HCT116 (cell line): ENCODE data around the gene PRR23E. TPM values are rescaled to one million over a fixed set of nuclear protein-coding genes. Genes with fewer than 3 reads are reported as not detected.

Experiments used
- ATAC-seq: fragments of 200-7000 bp; cut with Tn5 transposase; 2 replicates; pipeline ENCODE4 v1.9.1; 2020; ENCODE audit warnings: mild to moderate bottlenecking, moderate library complexity
- BruUV-seq: library from RNA; stranded (reverse); fragments of 400-500 nt; replicated peaks from 2 replicates; lab custom pipeline; 2021; lab: Mats Ljungman, UMichigan
- CTCF ChIA-PET: fragments of 300-600 bp; sonication (Branson Sonifier 250); formaldehyde crosslinking; loops from one replicate; lab custom pipeline; 2021; ENCODE audit warnings: antibody characterized with exemption; lab: Charles Lee
- POLR2A ChIA-PET: fragments of 300-600, 350-600 bp; sonication (Branson Sonifier 250); formaldehyde crosslinking; loops from one replicate; lab custom pipeline; 2021; ENCODE audit warnings: antibody characterized with exemption; lab: Charles Lee
- RAD21 ChIA-PET, 2 experiments: fragments of 300-600 bp; sonication (Branson Sonifier 250); formaldehyde crosslinking; loops; one replicate each; lab custom pipeline; 2023; ENCODE audit warnings: low total read pairs in 2 of 2; ENCODE audit not compliant: uncharacterized antibody in 2 of 2, unreplicated experiment in 2 of 2, low non-redundant PET in 1 of 2; lab: Charles Lee
- DNase-seq: peaks from one replicate; pipeline ENCODE4 v3.0.0-alpha.2; 2010; ENCODE audit warnings: low read depth, low spot score
- H2AFZ ChIP-seq: fragments of 200-600 bp; shearing (Covaris generic), sonication (generic); 2 replicates; pipeline ENCODE4 v1.6.1; 2017; ENCODE audit warnings: low read depth, mixed run types, mixed read lengths, antibody characterized with exemption, low read length; ENCODE audit not compliant: poor library complexity, severe bottlenecking
- H3K27ac ChIP-seq: 2 replicates; pipeline ENCODE4 v1.5.1; 2012; ENCODE audit warnings: low read depth, low read length
- H3K27me3 ChIP-seq: fragments of 200-600 bp; sonication (generic); 2 replicates; pipeline ENCODE4 v1.6.1; 2016; ENCODE audit warnings: mixed run types, low read length, mixed read lengths; ENCODE audit not compliant: insufficient read depth
- H3K36me3 ChIP-seq, 2 experiments: fragments of 200-500 bp in 1 of 2; fragments of 200-600 bp in 1 of 2; sonication (Bioruptor generic) in 1 of 2; sonication (generic) in 1 of 2; 2 replicates each; pipeline versions ENCODE4 v1.5.1 to v1.6.1; 2014 to 2016; ENCODE audit warnings: low read length in 2 of 2, inconsistent platforms in 1 of 2, mixed read lengths in 1 of 2, mixed run types in 1 of 2; ENCODE audit not compliant: insufficient read depth in 2 of 2, control insufficient read depth in 1 of 2
- H3K4me1 ChIP-seq, 2 experiments: fragments of 200-600 bp in 1 of 2; sonication (generic) in 1 of 2; 2 replicates each; pipeline versions ENCODE4 v1.5.1 to v1.6.1; 2012 to 2017; ENCODE audit warnings: low read length in 2 of 2, inconsistent platforms in 1 of 2, mild to moderate bottlenecking in 1 of 2, mixed read lengths in 1 of 2, mixed run types in 1 of 2, moderate library complexity in 1 of 2; ENCODE audit not compliant: insufficient read depth in 2 of 2, control insufficient read depth in 1 of 2
- H3K4me2 ChIP-seq: fragments of 200-600 bp; sonication (generic); 2 replicates; pipeline ENCODE4 v1.6.1; 2017; ENCODE audit warnings: mixed run types, low read length, mixed read lengths
- H3K4me3 ChIP-seq, 2 experiments: fragments of 200-600 bp in 1 of 2; sonication (generic) in 1 of 2; replicated peaks in 1 of 2; 2 replicates each; pipeline ENCODE4 v1.5.1; 2011 to 2016; ENCODE audit warnings: low read length in 2 of 2, control low read depth in 1 of 2, low read depth in 1 of 2, mild to moderate bottlenecking in 1 of 2, mixed read lengths in 1 of 2, mixed run types in 1 of 2
- H3K79me2 ChIP-seq: fragments of 200-600 bp; sonication (generic); 2 replicates; pipeline ENCODE4 v1.6.1; 2017; ENCODE audit warnings: mild to moderate bottlenecking, mixed run types, low read length, moderate library complexity, mixed read lengths; ENCODE audit not compliant: insufficient read depth
- H3K9ac ChIP-seq: fragments of 200-600 bp; sonication (generic); 2 replicates; pipeline ENCODE4 v1.6.1; 2016; ENCODE audit warnings: low read length, mixed read lengths
- H3K9me2 ChIP-seq: fragments of 200-600 bp; sonication (generic), shearing (Covaris generic); 2 replicates; pipeline ENCODE4 v1.6.1; 2017; ENCODE audit warnings: mixed run types, mild to moderate bottlenecking, moderate library complexity; ENCODE audit not compliant: insufficient read depth
- H3K9me3 ChIP-seq, 2 experiments: fragments of 200-500 bp in 1 of 2; fragments of 200-600 bp in 1 of 2; sonication (Bioruptor generic) in 1 of 2; sonication (generic) in 1 of 2; 2 replicates each; pipeline ENCODE4 v1.6.1; 2014 to 2017; ENCODE audit warnings: low read length in 2 of 2, mixed read lengths in 2 of 2, inconsistent platforms in 1 of 2, low read depth in 1 of 2, mild to moderate bottlenecking in 1 of 2, mixed run types in 1 of 2, moderate library complexity in 1 of 2; ENCODE audit not compliant: control insufficient read depth in 1 of 2, insufficient read depth in 1 of 2
- H4K20me1 ChIP-seq: fragments of 200-600 bp; sonication (generic), shearing (Covaris generic); 2 replicates; pipeline ENCODE4 v1.6.1; 2017; ENCODE audit warnings: mixed run types, mild to moderate bottlenecking, moderate library complexity; ENCODE audit not compliant: insufficient read depth
- CTCF ChIP-seq, 3 experiments: fragments of 200-600 bp in 1 of 3; sonication (generic) in 1 of 3; IDR thresholded peaks in 2 of 3; conservative IDR thresholded peaks in 1 of 3; 2 replicates each; pipeline ENCODE4 v1.5.1; 2012 to 2017; ENCODE audit warnings: low read depth in 2 of 3, low read length in 2 of 3, antibody characterized with exemption in 1 of 3, borderline replicate concordance in 1 of 3, control low read depth in 1 of 3, mild to moderate bottlenecking in 1 of 3, mixed read lengths in 1 of 3, mixed run types in 1 of 3, moderate library complexity in 1 of 3; ENCODE audit not compliant: insufficient read depth in 1 of 3
- EGR1 ChIP-seq: IDR thresholded peaks from 2 replicates; pipeline ENCODE4 v1.6.1; 2012; ENCODE audit warnings: low read depth
- ELF1 ChIP-seq: IDR thresholded peaks from 2 replicates; pipeline ENCODE4 v1.6.1; 2012; ENCODE audit warnings: low read depth, borderline replicate concordance
- EZH2 ChIP-seq: fragments of 200-600 bp; sonication (generic); IDR thresholded peaks from 2 replicates; pipeline ENCODE4 v1.6.1; 2017; ENCODE audit warnings: antibody characterized with exemption, mixed run types
- EZH2phosphoT487 ChIP-seq: fragments of 200-600 bp; IDR thresholded peaks from 2 replicates; pipeline ENCODE4 v1.6.1; 2018; ENCODE audit warnings: antibody characterized with exemption, borderline replicate concordance
- FOSL1 ChIP-seq: IDR thresholded peaks from 2 replicates; pipeline ENCODE4 v1.6.1; 2012; ENCODE audit warnings: low read depth
- JUND ChIP-seq: IDR thresholded peaks from 2 replicates; pipeline ENCODE4 v1.6.1; 2012
- MAX ChIP-seq: IDR thresholded peaks from 2 replicates; pipeline ENCODE4 v1.6.1; 2012
- POLR2A ChIP-seq: IDR thresholded peaks from 2 replicates; pipeline ENCODE4 v1.7.0; 2011; ENCODE audit warnings: borderline replicate concordance; ENCODE audit not compliant: insufficient read depth, insufficient read length; ENCODE audit errors: extremely low read depth
- SIN3A ChIP-seq: IDR thresholded peaks from 2 replicates; pipeline ENCODE4 v1.6.1; 2012; ENCODE audit warnings: low read depth
- YY1 ChIP-seq: IDR thresholded peaks from 2 replicates; pipeline ENCODE4 v1.6.1; 2011; ENCODE audit warnings: low read length, low read depth, moderate library complexity, mild to moderate bottlenecking; ENCODE audit not compliant: insufficient replicate concordance; ENCODE audit errors: extremely low read depth
- ZBTB33 ChIP-seq: IDR thresholded peaks from 2 replicates; pipeline ENCODE4 v1.6.1; 2011; ENCODE audit warnings: mild to moderate bottlenecking, low read length, moderate library complexity; ENCODE audit not compliant: insufficient replicate concordance; ENCODE audit errors: extremely low read depth
- ZFX ChIP-seq: fragments of 450-650 bp; IDR thresholded peaks from 2 replicates; pipeline ENCODE4 v1.6.1; 2017
- ZNF274 ChIP-seq: fragments of 200-500 bp; sonication (Bioruptor generic); IDR thresholded peaks from 2 replicates; pipeline ENCODE4 v1.6.1; 2014; ENCODE audit warnings: mild to moderate bottlenecking, low read depth, low read length, inconsistent platforms
- intact Hi-C: fragments of 100-400 bp; cut with micrococcal nuclease; formaldehyde crosslinking; loops from 2 replicates; pipeline ENCODE4 v1.10.0; 2022
- total RNA-seq: library from RNA; stranded (reverse); gene quantifications from one replicate; pipeline ENCODE4 v1.2.1, GENCODE V29; 2021; ENCODE audit not compliant: unreplicated experiment

The PRR23E gene
- total RNA-seq, 1 experiment from 2014 or later, result not detected

- Histone ChIP-seq H3K9me2 (no peaks in the 10 kb centered on the region), H3K79me2 (no peaks in the 10 kb centered on the region), H3K4me1 (no peaks in the 10 kb centered on the region), H4K20me1 (no peaks in the 10 kb centered on the region), H3K36me3 (no peaks in the 10 kb centered on the region), H3K27me3 (no peaks in the 10 kb centered on the region), H3K9ac (no peak overlapping the region), H3K4me3 (no peak overlapping the region), H3K4me2 (no peak overlapping the region), H2AFZ (no peak overlapping the region), H3K9me3 (no peaks in the 10 kb centered on the region), H3K27ac (no peak overlapping the region)
- TF ChIP-seq ELF1, result no peak
- no peak for TF ChIP-seq EZH2
- TF ChIP-seq JUND, result no peak
- TF ChIP-seq MAX, result no peak
- TF ChIP-seq ZFX, result no peak
- no peak for TF ChIP-seq POLR2A
- TF ChIP-seq EZH2phosphoT487, result no peak
- TF ChIP-seq SIN3A, result no peak
- TF ChIP-seq ZBTB33, result no peak
- no peak for TF ChIP-seq ZNF274
- TF ChIP-seq FOSL1, result no peak
- no peak for TF ChIP-seq YY1
- TF ChIP-seq CTCF (IDR thresholded peaks at IDR 0.05 in 2 of 3, conservative IDR thresholded peaks at IDR 0.05 in 1 of 3; ENCODE audit: borderline replicate concordance in 1 of 3, insufficient read depth in 1 of 3, low read depth in 2 of 3, low read length in 2 of 3), result no peak
- TF ChIP-seq EGR1, result no peak
- intact Hi-C loops, result no loop called here
- ChIA-PET POLR2A (no interaction called here), RAD21 (no interaction called here), CTCF (no interaction called here)
- no peak for DNase-seq
- ATAC-seq, result no peak
- no TSS peak for BruUV-seq
These were observed 17.1 kb downstream of the PRR23E start for GRCh38 chr3:127209840-127210653.
